Right hindlimb (tissue), 1 donor: ENCODE measurements around the gene ASTN2.

ENCODE experiments used
- DNase-seq: peaks from one replicate; pipeline ENCODE4 v3.0.0-alpha.2; 2018

The ASTN2 gene

GRCh38 chr9:116795821-116796220 lies 619.0 kb downstream of the ASTN2 start:
- no peak for DNase-seq

DNA sequence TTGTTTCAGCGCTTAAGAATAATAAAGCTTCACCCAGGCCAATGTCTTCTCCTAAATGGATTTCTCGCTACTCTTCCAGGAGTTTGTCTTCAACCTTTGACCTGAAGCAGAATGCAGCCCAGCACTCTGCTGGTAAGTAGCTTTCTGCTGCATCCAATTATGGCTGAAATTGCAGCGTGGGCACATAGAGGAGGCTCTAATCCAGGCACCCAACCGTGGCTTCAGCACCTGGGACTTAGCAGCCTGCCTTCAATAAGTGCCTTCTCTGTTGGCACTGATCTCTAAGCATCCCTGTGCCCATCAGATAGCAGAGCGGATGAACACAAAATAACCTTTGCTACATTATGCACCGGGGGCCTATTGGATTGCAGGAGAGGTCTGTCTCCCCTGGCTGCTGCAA lies 622.6 kb downstream of the ASTN2 start:
- no peak for DNase-seq

DNA sequence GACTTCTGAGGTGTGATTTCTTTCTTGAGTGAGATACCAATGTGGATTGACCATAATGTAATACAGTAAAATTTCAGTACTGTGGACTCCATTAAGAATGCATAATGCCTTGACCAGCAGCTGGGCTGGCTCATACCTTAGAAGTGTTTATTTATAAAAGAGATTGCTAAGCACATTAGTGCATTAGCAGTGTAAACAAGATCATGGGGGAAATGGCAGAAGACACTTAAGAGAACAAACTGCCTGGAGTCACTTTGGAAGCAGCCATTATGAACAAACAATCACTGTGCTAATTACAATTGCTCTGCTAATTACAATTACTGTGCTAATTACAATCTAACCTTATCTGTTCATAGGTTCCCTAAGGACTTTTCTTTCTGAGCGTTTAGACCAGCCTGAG lies 623.5 kb downstream of the ASTN2 start:
- DNase-seq = no peak

DNA sequence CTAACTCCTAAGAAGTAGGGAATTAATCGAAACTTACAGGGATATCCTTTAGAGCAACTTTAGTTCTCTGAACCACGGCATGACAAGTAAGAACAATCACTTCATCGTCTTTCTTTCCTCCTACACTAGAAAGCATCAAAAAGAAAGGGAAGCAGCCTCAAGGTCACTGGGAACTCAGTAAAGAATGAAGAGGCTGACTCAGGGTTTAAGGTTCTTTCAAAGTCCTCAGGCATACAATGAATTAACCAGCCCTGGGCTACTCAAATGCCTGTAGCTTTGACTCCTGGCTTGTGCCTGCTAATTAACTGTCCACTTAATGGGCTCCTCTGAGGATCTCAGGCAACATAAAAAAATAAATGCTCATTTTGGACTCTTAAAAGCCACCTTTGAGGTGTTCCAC lies 625.8 kb downstream of the ASTN2 start:
- DNase-seq = no peak

DNA sequence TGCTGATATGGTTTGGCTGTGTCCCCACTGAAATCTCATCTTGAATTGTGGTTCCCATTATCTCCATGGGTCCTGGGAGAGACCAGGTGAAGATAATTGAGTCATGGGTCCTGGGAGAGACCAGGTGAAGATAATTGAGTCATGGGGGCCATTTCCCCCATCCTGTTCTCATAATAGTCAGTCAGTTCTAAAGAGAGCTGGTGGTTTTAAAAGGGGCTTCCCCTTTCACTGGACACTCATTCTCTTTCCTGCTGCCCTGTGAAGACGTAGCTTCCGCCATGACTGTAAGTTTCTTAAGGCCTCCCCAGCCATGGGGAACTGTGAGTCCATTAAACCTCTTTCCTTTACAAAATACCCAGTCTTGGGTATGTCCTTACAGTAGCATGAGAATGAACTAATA lies 628.1 kb downstream of the ASTN2 start:
- no peak for DNase-seq

DNA sequence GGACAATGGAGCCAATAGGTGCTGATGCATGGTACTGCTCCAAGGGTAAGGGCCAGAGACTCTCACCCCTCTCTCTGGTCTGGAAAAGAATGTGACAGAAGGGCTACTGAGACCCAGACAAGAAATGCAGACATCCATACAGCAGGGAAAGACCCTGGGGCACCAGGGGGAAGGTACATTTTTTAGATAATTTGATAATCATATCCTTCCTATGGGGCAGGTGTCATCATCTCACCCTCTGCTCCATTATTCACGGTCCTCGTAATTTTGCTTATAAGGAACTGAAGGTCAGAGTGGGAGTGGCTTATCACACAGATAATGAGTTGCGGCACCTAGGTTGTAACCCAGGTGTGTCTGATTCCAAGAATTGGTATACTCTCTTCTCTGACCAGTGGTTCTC lies 637.7 kb downstream of the ASTN2 start:
- DNase-seq = no peak

DNA sequence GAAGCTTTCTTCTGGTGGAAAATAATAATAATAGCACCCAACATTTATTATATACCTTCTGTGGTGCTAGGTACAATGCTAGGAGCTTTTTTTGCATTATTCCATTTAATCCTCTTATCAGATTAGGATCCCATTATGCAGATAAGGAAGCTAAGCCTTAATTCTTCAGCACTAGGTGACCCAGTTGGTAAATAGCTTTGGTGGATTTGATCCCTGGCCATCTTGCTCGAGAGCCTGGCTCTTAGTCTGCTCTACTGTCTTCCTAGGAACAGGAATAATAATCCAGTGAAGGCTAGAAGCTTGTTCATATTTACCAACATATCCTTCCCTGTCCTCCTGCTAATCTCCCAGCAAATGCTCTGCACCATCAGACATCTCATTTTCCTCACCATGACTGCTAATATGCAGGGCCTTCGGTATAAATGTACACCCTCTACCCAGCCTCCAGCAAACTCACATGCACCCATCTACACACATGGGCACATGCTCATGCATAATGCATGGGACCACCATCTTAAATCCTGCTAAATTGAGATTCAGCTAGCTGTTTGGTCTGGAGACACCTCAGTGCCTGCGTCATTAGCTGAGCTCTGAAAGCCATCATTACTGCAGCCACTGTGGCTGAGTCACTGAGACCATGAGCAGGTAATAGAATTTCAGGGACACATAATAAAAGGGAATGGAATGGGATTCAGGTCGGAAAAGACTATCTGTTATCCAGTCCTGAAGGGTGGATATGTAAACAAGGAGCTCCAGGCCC lies 640.3 kb downstream of the ASTN2 start:
- DNase-seq = no peak

DNA sequence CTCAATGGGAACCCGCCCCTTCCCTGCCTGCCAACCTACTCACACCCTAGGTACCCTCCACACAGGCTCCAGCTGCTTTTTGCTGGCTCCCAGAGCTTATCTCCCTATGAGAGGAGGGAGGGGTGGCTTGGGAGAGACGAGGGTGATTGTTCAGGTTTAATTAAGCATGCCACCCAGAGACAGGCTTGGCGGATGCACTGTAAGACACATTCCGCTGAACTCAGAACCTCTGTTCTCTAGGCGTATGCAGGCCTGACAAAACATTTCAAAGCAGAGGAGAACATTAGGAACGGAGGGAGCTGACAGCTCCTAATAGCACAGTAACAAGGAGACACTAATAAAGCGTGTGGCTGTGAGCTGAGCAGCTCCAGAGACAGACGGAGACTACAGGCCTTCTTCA lies 647.6 kb downstream of the ASTN2 start:
- DNase-seq = no peak

DNA sequence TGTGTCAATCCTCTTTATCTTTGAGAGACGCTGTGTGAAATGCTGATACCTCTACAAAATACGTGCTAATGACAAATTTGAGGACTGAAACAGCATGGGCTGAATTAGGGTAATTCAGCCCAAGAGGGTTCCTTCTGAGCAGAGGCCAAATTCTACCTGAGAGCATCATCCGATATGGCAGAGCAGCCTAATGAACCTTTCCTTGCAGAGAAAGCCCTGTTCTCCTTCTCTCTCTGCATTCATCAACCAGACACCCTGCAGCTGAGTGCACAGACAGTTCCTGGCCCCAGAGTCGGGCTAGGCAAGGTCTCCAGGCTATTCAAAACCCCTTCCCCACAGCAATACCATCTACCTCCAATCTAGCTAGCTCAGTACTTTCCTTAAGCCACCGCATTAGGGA lies 649.8 kb downstream of the ASTN2 start:
- no peak for DNase-seq

DNA sequence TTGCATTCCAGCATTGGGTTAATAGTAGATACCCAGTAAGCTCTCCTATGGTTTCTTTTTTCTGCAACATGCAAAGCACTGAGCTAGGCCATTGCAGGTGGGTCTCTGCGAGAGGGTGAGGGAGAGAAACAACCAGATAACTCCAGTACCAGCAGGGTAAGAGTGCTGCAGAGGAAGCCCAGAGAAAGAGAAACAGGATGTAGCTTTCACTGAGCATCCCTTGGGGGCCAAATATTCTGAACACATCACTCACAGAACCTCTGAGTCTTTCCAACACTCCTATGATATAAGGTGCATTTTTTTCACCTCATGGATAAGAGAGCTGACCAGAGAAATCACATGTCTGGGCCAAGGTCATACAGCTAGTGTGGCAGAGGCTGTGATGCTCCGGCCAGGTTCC lies 651.1 kb downstream of the ASTN2 start:
- no peak for DNase-seq

DNA sequence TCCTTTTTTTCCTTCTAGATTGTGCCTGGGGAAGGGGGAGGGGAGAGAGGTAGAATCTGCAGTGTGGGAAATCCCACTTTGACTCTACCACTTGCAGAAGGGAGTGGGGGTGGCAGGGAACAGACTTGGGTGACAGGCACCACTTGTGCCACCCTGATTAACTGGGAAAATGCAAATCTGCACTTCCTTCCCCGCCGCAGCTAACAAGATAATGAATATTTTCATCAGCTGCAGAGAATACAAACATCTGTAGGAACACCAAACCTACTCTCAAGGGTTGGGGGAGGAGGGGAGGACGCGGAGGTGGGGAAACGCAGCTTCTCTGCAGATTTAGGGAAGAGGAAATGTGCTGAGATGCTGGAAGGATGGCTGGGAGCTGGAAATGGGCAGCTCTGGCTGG lies 654.2 kb downstream of the ASTN2 start:
- no peak for DNase-seq

DNA sequence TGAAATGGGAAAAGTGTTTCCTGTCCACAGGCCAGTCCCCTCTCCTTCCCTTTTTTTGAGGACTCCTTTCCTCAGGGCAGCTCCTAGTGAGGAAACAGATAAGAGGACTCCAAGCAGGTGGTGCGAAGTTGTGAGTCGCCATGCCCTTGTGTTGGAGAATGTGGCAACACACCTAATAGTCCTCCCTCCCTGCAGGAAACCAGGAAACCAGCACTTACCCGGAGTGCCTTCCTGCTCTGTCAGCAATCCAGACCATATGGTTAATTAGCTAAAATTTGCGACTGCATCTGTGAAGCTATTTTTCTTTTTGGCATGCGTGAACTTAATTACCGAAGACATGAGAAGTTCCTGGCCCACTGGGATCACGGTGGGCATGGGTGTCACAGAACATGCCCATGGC lies 657.8 kb downstream of the ASTN2 start:
- DNase-seq = no peak

- DNase-seq = no peak
These were observed 661.5 kb downstream of the ASTN2 start for GRCh38 chr9:116753389-116753788.

DNA sequence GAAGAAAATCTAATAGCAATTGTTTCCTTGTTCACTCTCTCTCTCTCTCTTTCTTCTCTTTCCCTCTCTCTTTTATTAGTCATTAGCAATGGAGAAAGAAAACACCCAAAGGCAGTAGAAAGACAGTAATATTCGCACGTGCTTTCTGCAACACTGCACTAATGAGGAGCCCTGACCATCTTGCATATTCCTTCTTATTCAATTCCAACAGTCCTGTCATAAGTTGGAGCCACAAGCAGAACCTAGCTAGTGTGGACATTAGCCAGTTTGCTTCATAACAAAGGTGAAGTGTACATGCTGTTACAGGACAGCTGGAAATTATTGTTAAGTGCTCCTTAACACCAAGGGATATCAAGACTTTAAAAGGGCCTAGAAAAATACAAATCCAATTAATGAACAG lies 664.3 kb downstream of the ASTN2 start:
- no peak for DNase-seq

DNA sequence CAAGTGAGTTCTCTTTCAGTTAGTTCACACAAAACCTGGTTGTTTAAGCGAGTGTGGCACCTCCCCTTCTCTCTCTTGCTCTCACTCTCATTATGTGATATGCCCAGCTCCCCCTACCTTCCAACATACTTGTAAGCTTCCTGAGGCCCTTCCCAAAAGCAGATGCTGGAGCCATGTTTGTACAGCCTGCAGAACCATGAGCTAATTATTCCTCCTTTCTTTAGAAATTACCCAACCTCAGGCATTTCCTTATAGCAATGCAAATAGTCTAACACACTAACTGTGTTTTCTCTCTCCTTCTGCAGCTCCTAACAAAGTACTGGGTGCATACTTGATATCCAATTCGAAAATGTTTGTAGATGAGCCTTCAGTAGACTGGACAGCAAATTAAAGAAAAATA lies 665.1 kb downstream of the ASTN2 start:
- no peak for DNase-seq

GRCh38 chr9:116749176-116749575 lies 665.7 kb downstream of the ASTN2 start:
- DNase-seq = no peak

DNA sequence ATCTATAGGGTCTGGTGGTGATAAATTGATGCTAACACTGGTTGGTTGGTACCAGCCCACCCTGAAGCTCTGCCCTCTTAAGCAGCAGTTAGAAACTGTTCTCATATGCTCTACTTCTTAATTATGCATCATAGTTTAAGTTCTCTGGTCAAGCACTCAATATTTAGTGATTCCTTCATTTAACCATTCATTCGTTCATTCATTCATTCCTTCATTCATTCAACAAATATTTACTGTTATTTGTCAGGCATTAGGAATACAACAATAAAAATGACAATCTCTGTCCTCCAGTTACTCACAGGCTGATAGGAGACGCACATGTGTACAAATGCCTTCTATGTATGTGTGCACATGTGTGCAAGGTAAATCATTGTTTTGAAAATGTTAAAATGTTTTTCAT lies 673.1 kb downstream of the ASTN2 start:
- DNase-seq = no peak

DNA sequence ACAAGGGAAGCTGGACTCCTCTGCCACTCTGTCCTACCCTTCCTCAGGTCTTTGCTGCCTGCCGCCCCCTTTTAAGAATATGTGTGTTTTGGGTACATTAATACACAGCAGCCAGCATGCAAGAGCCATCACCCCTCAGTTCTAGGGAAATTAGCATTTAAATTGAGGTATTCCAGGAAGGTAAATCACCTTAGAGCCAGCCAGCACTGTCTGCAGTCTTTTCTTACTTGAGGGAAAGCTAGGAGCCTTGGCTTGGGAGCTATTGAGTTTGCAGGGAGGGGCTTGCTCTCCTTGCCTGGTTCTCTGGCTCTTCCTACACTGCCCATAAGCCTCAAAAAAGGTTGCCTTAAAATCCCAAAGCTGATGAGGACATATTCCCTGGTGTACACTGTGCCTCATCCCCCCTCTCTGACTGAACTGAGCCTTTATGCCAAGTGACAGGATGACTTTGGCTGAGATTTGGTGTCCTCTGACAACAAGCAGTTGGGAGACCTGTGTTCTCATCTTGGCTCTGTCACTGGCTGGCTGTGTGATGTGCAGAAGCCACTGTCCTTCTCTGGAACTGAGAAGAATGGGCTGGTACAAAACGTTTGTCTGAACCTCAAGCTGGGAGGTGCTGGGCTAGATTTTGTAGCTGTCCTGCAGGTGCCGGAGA lies 673.6 kb downstream of the ASTN2 start:
- no peak for DNase-seq

DNA sequence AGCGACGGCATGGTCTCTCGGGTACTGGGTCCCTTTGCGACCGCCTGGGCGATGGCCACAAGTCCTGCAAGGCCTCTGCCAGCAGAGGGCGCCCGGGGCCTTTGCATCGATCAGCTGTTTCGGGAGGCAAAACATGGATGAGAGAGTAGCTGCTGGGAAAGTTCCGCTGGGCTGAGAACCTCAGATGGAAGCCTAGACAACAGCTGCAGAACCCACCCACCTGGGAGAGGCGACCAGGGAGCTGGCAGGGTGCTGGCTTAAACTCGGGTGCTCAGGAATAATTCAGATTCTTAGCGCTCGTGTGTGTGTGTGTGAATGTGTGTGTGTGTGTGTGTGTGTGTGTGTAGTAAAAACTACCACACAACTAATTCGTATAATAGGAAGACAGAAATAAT lies 677.7 kb downstream of the ASTN2 start:
- DNase-seq = peak; percentile 64

DNA sequence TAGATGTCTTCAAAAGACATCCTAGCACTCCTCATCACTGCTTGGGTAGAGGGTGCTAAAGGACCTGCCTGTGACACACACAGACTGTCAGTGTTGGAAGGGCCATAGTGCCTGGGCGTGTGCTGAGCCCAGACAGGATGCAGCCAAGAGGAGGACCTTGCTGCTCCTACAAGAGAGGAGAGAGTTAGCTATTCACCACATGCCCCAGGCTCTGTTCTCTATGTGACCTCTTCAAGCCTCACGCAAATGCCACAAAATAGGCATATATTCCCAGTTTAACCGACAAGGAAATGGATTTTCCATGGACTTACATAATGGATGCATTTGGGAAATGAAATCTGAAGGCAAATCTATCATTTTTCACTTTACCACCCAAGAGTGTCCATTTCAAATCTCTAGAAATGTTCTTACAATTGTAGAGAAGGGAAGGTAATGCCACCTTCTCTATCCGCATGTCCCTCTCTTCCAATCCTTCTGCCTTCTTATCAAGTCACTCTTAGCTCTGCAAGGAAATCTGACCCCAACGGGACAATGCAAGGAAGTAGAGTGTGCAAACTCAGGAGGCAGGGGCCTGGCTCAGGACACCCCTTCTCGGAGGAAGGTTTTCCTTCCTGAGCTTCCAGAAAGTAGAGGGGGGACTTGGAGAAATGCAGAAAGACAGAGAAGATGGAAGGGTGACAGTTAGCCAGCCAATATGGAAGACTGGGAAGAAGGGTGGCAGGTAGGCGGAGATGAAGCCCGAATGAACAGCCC lies 678.3 kb downstream of the ASTN2 start:
- DNase-seq = no peak

DNA sequence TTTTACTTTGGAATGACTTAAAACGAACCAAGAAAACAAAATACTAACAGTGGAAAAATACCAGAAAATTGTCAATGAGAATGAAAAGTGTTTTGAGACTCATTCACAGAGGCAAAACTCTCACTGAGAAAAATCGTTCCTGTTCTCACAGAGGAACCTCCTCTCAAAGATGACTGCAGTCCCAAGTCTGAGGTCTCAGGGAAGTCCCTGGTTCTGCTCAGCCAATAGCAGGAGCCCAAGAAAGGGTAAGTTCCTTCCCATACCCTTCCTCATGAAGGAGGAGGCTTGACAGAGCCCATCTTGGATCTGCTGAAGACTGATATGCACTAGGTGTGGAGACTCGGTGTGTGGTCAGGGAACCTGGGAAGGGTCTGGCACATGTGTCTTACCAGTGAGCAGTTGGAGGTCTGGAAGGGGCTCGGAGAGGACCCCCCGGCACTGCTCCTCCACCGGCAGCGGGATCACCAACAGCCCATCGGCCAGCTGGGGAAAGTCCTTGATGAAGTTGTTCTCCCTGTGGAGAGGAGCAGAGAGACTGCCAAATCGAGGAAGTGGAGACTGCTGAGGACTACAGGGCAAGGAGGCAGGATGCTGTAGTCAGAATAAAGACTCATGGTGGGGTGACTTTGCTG lies 681.7 kb downstream of the ASTN2 start:
- DNase-seq = no peak

DNA sequence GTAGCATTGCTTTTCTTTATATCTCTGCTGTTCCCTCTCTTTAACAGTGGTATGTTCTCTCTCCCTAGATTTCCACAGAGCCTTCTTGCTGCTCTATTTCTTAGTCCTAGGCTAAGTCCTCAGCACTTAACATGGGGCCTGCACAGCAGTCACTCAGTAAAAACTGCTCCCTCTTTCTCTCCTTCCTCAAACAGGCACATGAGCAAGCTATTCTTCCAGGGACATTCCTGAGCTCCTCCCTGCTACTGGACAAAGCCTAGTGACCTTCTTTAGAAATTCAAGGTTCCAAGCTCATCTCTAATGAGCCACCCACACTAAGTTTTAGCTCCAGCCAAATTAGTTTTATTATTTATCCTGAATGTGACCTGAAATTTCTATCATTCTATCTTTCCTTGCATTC lies 688.3 kb downstream of the ASTN2 start:
- DNase-seq = no peak

GRCh38 chr9:116724123-116724522 lies 690.7 kb downstream of the ASTN2 start:
- no peak for DNase-seq

DNA sequence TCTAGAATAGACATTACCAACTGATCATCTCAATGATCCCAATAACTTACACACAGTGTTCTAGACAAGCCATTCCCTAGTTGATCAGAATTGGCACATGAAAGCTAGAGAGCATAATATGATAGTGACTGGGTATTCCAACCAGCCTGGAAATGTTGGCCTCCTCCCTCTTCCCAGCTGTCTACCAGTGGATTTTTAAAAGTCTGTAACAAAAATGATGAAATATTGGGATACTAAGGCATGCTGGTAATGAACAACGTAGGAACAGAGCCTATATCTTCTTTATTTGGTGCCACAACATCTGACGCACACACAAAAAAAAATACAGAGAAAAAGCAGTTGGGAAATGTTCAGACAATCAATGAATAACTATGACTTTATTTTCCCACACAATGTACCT lies 692.9 kb downstream of the ASTN2 start:
- no peak for DNase-seq
